PC-9 (cell line): ENCODE data around the gene OLIG2. TPM values are rescaled to one million over a fixed set of nuclear protein-coding genes. Genes with fewer than 3 reads are reported as not detected.

Source experiments
- BruUV-seq: library from RNA; stranded (reverse); fragments of 400-500 nt; replicated peaks from 2 replicates; lab custom pipeline; 2021; lab: Mats Ljungman, UMichigan
- CTCF ChIA-PET: fragments of 300-600 bp; sonication (Branson Sonifier 250); formaldehyde crosslinking; loops from one replicate; lab custom pipeline; 2022; ENCODE audit warnings: antibody characterized with exemption; lab: Charles Lee
- POLR2A ChIA-PET: fragments of 300-600 bp; sonication (Branson Sonifier 250); formaldehyde crosslinking; loops from one replicate; lab custom pipeline; 2022; ENCODE audit warnings: antibody characterized with exemption; ENCODE audit not compliant: unreplicated experiment; lab: Charles Lee
- DNase-seq, 2 experiments: peaks; one replicate each; pipeline versions ENCODE4 v3.0.0 to v3.0.0-alpha.2; 2015 to 2022; ENCODE audit warnings: mixed read lengths in 1 of 2
- H2AFZ ChIP-seq: fragments of 200-600 bp; sonication (generic); 2 replicates; pipeline ENCODE4 v1.8.1; 2017; ENCODE audit warnings: antibody characterized with exemption
- H3F3A ChIP-seq: fragments of 200-600 bp; sonication (generic); 2 replicates; pipeline ENCODE4 v1.8.1; 2017; ENCODE audit warnings: antibody characterized with exemption, mild to moderate bottlenecking, low read depth; ENCODE audit not compliant: insufficient read depth
- H3K27ac ChIP-seq: fragments of 200-600 bp; sonication (generic); 2 replicates; pipeline ENCODE4 v1.6.1; 2016; ENCODE audit warnings: mixed run types
- H3K27me3 ChIP-seq: fragments of 200-600 bp; sonication (generic); 2 replicates; pipeline ENCODE4 v1.6.1; 2016; ENCODE audit warnings: low read depth, mixed run types; ENCODE audit not compliant: insufficient read depth
- H3K36me3 ChIP-seq: fragments of 200-600 bp; sonication (generic); 2 replicates; pipeline ENCODE4 v1.6.1; 2016; ENCODE audit warnings: low read depth, mixed run types
- H3K4me1 ChIP-seq: fragments of 200-600 bp; sonication (generic); replicated peaks from 2 replicates; pipeline ENCODE4 v1.6.1; 2016; ENCODE audit warnings: mixed run types; ENCODE audit not compliant: insufficient read depth
- H3K4me2 ChIP-seq: fragments of 200-600 bp; sonication (generic); 2 replicates; pipeline ENCODE4 v1.6.1; 2017; ENCODE audit warnings: mixed run types
- H3K4me3 ChIP-seq: fragments of 200-600 bp; sonication (generic); 2 replicates; pipeline ENCODE4 v1.6.1; 2016; ENCODE audit warnings: mixed run types
- H3K79me2 ChIP-seq: fragments of 200-600 bp; sonication (generic); 2 replicates; pipeline ENCODE4 v1.6.1; 2017; ENCODE audit warnings: low read depth, mixed run types
- H3K9me2 ChIP-seq: fragments of 200-600 bp; sonication (generic); 2 replicates; pipeline ENCODE4 v1.8.1; 2017; ENCODE audit warnings: mild to moderate bottlenecking; ENCODE audit not compliant: insufficient read depth
- H3K9me3 ChIP-seq: fragments of 200-600 bp; sonication (generic); 2 replicates; pipeline ENCODE4 v1.8.1; 2016; ENCODE audit warnings: low read depth; ENCODE audit not compliant: insufficient read depth
- H4K20me1 ChIP-seq: fragments of 200-600 bp; sonication (generic); 2 replicates; pipeline ENCODE4 v1.8.1; 2017; ENCODE audit not compliant: insufficient read depth
- CTCF ChIP-seq: fragments of 200-600 bp; sonication (generic); conservative IDR thresholded peaks from 2 replicates; pipeline ENCODE4 v1.6.1; 2017; ENCODE audit warnings: mixed run types, antibody characterized with exemption, mild to moderate bottlenecking, moderate library complexity
- EZH2 ChIP-seq: fragments of 200-600 bp; sonication (generic); IDR thresholded peaks from 2 replicates; pipeline ENCODE4 v1.8.0; 2017; ENCODE audit warnings: antibody characterized with exemption, low read depth
- intact Hi-C: fragments of 100-400 bp; cut with micrococcal nuclease; formaldehyde crosslinking; loops from one replicate; pipeline ENCODE4 v1.10.0; 2022; ENCODE audit not compliant: unreplicated experiment
- total RNA-seq: library from RNA; stranded (reverse); gene quantifications from 2 replicates; pipeline ENCODE4 v1.2.3, GENCODE V29; 2021

Gene OLIG2
- total RNA-seq, 1 experiment from 2014 or later = not detected

- Histone ChIP-seq H3F3A (no peaks in the 10 kb centered on the region), H4K20me1 (no peaks in the 10 kb centered on the region), H3K27ac (no peak overlapping the region), H3K4me2 (no peak overlapping the region), H3K9me2 (no peaks in the 10 kb centered on the region), H3K4me1 (no peaks in the 10 kb centered on the region), H3K36me3 (no peaks in the 10 kb centered on the region), H3K4me3 (no peak overlapping the region), H3K9me3 (no peaks in the 10 kb centered on the region), H2AFZ (no peak overlapping the region), H3K27me3 (peaks cover 61% of the 10 kb centered on the region), H3K79me2 (no peaks in the 10 kb centered on the region)
- ChIA-PET POLR2A (no interaction called here), CTCF (no interaction called here)
- intact Hi-C loops = no loop called here
- no peak for TF ChIP-seq CTCF
- no peak for TF ChIP-seq EZH2
- DNase-seq = no peak
- BruUV-seq = no TSS peak
Observed at GRCh38 chr21:33053951-33054350, 28.2 kb downstream of the OLIG2 start.

GRCh38 chr21:33055991-33056390 is 30.3 kb downstream of the OLIG2 start:
- no peak overlapping the region for H3K4me3 ChIP-seq
- intact Hi-C loops = no loop called here
- H3K79me2 ChIP-seq = no peaks in the 10 kb centered on the region
- H2AFZ ChIP-seq = no peak overlapping the region
- POLR2A ChIA-PET = no interaction called here
- H3K9me2 ChIP-seq = no peaks in the 10 kb centered on the region
- no peak overlapping the region for H3K4me2 ChIP-seq
- CTCF ChIA-PET = no interaction called here
- H3K36me3 ChIP-seq = no peaks in the 10 kb centered on the region
- TF ChIP-seq EZH2 = no peak
- no peak for TF ChIP-seq CTCF
- no peaks in the 10 kb centered on the region for H3K9me3 ChIP-seq
- no peaks in the 10 kb centered on the region for H4K20me1 ChIP-seq
- no TSS peak for BruUV-seq
- H3K27ac ChIP-seq = no peak overlapping the region
- DNase-seq = no peak
- no peaks in the 10 kb centered on the region for H3F3A ChIP-seq
- peaks cover 63% of the 10 kb centered on the region for H3K27me3 ChIP-seq
- H3K4me1 ChIP-seq = no peaks in the 10 kb centered on the region

- H3F3A ChIP-seq = no peaks in the 10 kb centered on the region
- ChIA-PET CTCF (no interaction called here), POLR2A (no interaction called here)
- no peaks in the 10 kb centered on the region for H3K9me3 ChIP-seq
- H3K27ac ChIP-seq = no peak overlapping the region
- no peak overlapping the region for H2AFZ ChIP-seq
- TF ChIP-seq EZH2 (no peak), CTCF (no peak)
- H3K4me3 ChIP-seq = no peak overlapping the region
- no peaks in the 10 kb centered on the region for H3K4me1 ChIP-seq
- no peaks in the 10 kb centered on the region for H3K9me2 ChIP-seq
- no peaks in the 10 kb centered on the region for H4K20me1 ChIP-seq
- BruUV-seq = no TSS peak
- peaks cover 62% of the 10 kb centered on the region for H3K27me3 ChIP-seq
- no peak overlapping the region for H3K4me2 ChIP-seq
- H3K79me2 ChIP-seq = no peaks in the 10 kb centered on the region
- intact Hi-C loops = no loop called here
- no peak for DNase-seq
- no peaks in the 10 kb centered on the region for H3K36me3 ChIP-seq
Observed at GRCh38 chr21:33057385-33057940, 31.7 kb downstream of the OLIG2 start.
